ENCODE data around the gene BSN.

DNA sequence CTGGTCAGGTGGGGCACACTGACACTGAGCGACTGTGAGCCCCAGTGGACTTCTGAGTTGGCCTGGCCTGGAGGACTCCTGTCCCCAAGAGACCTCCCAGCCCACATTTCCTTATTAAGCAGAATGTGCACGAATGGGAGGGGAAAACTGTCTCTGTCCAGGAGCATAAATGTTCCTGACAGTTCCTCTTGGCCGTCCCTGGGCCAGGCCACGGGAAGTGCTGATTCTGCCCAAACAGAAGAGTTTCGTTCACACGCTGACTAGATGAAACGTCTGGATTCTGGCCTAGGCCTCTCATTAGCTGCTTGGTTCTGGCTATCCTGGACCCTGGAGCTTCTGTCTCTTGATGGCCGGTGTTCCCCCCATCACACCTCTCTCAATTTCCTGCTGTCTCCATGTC lies 90.4 kb downstream of the BSN start:
- TF ChIP-seq, protein P1, sequence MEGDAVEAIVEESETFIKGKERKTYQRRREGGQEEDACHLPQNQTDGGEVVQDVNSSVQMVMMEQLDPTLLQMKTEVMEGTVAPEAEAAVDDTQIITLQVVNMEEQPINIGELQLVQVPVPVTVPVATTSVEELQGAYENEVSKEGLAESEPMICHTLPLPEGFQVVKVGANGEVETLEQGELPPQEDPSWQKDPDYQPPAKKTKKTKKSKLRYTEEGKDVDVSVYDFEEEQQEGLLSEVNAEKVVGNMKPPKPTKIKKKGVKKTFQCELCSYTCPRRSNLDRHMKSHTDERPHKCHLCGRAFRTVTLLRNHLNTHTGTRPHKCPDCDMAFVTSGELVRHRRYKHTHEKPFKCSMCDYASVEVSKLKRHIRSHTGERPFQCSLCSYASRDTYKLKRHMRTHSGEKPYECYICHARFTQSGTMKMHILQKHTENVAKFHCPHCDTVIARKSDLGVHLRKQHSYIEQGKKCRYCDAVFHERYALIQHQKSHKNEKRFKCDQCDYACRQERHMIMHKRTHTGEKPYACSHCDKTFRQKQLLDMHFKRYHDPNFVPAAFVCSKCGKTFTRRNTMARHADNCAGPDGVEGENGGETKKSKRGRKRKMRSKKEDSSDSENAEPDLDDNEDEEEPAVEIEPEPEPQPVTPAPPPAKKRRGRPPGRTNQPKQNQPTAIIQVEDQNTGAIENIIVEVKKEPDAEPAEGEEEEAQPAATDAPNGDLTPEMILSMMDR (IDR thresholded peaks at IDR 0.05; ENCODE audit: low read depth, low read length) = no peak
- TF ChIP-seq, protein P2, sequence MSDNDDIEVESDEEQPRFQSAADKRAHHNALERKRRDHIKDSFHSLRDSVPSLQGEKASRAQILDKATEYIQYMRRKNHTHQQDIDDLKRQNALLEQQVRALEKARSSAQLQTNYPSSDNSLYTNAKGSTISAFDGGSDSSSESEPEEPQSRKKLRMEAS (IDR thresholded peaks at IDR 0.05; ENCODE audit: low read depth, low read length) = no peak

Measured in NB4 (cell line).